ENCODE data around the gene NUDT4.
"Not testable (repeated sequence)": the region's sequence is repeated elsewhere in the genome, so short reads cannot be mapped to it uniquely, and the experiment has no call there.

The NUDT4 gene

GRCh38 chr12:93402333-93403311, 24.9 kb downstream of the NUDT4 start:
- DNase-seq = no peak

- no peak for DNase-seq
These were observed 26.5 kb downstream of the NUDT4 start for GRCh38 chr12:93403988-93404803.

- no peak for DNase-seq
These were observed 27.5 kb downstream of the NUDT4 start for GRCh38 chr12:93404961-93405849.

- no peak for DNase-seq
These were observed 29.6 kb downstream of the NUDT4 start for GRCh38 chr12:93407054-93407962.

- no peak for DNase-seq
These were observed 30.2 kb downstream of the NUDT4 start for GRCh38 chr12:93407963-93408283.

GRCh38 chr12:93408813-93409212, 31.1 kb downstream of the NUDT4 start:
- DNase-seq = no peak

GRCh38 chr12:93409343-93410187, 31.8 kb downstream of the NUDT4 start:
- not testable (repeated sequence) for DNase-seq

- not testable (repeated sequence) for DNase-seq
These were observed 33.3 kb downstream of the NUDT4 start for GRCh38 chr12:93411060-93411459.

GRCh38 chr12:93412396-93412795, 34.7 kb downstream of the NUDT4 start:
- not testable (repeated sequence) for DNase-seq

GRCh38 chr12:93413064-93413463, 35.3 kb downstream of the NUDT4 start:
- DNase-seq = no peak

- no peak for DNase-seq
These were observed 38.2 kb downstream of the NUDT4 start for GRCh38 chr12:93415723-93416464.

GRCh38 chr12:93417967-93418480, 40.3 kb downstream of the NUDT4 start:
- DNase-seq = no peak

- no peak for DNase-seq
These were observed 41.8 kb downstream of the NUDT4 start for GRCh38 chr12:93419388-93420034.

GRCh38 chr12:93422050-93422449, 44.3 kb downstream of the NUDT4 start:
- no peak for DNase-seq

GRCh38 chr12:93425736-93426411, 48.1 kb downstream of the NUDT4 start:
- no peak for DNase-seq

- DNase-seq = no peak
These were observed 48.7 kb downstream of the NUDT4 start for GRCh38 chr12:93426412-93426805.

- DNase-seq = no peak
These were observed 50.2 kb downstream of the NUDT4 start for GRCh38 chr12:93427779-93428564.

- DNase-seq = no peak
These were observed 51.7 kb downstream of the NUDT4 start for GRCh38 chr12:93429448-93429847.

All from effector CD4-positive, alpha-beta T cell (primary cell).